Measurements from ENCODE around the gene COL18A1.

- TF ChIP-seq, protein P1, sequence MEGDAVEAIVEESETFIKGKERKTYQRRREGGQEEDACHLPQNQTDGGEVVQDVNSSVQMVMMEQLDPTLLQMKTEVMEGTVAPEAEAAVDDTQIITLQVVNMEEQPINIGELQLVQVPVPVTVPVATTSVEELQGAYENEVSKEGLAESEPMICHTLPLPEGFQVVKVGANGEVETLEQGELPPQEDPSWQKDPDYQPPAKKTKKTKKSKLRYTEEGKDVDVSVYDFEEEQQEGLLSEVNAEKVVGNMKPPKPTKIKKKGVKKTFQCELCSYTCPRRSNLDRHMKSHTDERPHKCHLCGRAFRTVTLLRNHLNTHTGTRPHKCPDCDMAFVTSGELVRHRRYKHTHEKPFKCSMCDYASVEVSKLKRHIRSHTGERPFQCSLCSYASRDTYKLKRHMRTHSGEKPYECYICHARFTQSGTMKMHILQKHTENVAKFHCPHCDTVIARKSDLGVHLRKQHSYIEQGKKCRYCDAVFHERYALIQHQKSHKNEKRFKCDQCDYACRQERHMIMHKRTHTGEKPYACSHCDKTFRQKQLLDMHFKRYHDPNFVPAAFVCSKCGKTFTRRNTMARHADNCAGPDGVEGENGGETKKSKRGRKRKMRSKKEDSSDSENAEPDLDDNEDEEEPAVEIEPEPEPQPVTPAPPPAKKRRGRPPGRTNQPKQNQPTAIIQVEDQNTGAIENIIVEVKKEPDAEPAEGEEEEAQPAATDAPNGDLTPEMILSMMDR (IDR thresholded peaks at IDR 0.05; ENCODE audit: poor library complexity): no peak
- no peak for TF ChIP-seq EZH2phosphoT487 (IDR thresholded peaks at IDR 0.05; ENCODE audit: low read depth, severe bottlenecking, unreplicated experiment)
Measured at GRCh38 chr21:45482899-45483821, 78.2 kb downstream of the COL18A1 start.

All from hepatocyte (in vitro differentiated cells).